Measurements from ENCODE around the gene PANX2. TPM values are rescaled to one million over a fixed set of nuclear protein-coding genes. Genes with fewer than 3 reads are reported as not detected.
"Not testable (repeated sequence)": the region's sequence is repeated elsewhere in the genome, so short reads cannot be mapped to it uniquely, and the experiment has no call there.

PANX2 gene
- total RNA-seq, 2 donors from 2014 or later = 3.8 to 8.0 TPM

DNA sequence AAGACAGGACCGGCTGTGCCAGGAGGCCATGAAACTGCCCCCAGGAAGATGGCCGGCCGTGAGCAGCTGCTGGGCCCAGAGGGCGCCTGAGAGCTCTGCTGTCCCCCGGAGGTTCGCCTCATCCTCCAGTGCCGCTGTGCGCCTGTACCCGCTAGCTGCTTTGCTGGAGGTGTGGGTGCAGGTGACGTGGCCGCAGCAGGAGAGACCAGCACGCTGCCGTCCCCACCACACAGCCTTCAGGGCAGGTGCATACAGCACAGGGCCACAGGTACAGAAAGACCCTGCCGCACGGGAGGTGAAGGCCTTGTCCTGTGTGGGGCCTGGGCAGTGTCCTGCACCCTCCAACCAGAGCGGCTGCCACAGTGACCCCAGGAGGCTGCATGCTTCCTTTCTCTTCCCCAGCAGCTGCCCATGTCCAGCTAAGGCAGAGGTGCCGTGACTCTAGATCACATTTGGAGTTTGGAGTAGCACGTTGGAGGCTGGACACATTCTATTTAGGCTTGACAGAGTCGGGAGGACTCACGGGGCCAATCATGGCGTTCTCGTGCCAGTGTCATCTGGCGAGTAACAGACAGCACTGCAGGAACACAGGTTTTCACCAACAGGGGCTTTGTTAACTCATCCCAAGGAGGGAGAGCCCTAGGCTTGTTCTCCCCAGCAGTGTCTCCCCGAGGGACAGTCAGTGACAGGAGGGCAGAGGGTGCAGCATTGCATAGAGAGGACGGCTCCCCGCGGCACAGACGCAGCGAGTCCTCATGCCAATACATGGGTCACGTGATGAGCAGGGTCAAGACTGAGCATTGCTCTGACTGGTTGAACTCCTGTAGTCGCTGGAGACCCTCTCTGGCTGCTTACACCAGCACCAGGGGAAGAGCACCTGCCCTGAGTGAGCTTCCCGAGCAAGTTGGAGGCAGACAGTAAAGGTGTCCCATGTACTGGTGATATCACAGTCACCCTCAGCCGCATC is 18.7 kb upstream of the PANX2 start:
- no peak for DNase-seq
- Mint-ChIP-seq H3K9me3 (no peaks in the 10 kb centered on the region), H3K27me3 (ENCODE audit: low read depth) (no peaks in the 10 kb centered on the region), H3K4me1 (ENCODE audit: low read depth) (no peaks in the 10 kb centered on the region), H3K4me3 (no peak overlapping the region), H3K36me3 (ENCODE audit: insufficient read depth in 2 of 2) (no peaks in the 10 kb centered on the region), H3K27ac (no peak overlapping the region)
- no peak for ATAC-seq (replicated peaks in 1 of 2)

DNA sequence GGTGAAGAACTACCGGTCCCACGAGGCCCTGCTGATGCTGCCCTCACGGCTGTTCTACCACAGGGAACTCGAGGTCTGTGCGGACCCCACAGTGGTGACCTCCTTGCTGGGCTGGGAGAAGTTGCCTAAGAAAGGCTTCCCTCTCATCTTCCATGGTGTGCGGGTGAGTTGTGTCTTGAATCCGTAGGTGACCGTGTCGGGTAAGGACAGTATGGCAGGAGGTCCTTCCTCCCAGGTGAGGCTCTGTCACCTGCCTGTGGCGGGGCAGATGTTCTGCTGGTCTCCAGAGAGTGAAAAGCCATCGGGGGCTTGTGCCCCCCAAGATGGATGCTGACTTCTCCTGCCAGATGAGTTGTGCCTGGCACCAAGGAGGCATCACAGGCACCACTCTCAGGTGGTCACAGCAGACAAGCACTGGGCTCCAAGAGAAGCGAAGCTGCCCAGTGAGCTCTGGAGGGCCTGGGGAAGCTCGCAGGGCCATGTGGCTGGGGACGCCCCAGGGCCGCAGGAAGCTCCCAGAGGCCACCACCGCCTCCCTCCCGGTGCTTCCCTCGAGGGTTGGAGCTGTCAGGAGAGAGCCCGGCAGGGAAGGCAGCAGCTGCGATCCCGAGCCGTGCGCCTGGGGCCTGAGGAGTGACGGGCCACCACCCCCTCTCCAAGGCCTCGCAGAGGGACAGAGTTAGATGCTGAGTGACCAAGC is 17.3 kb upstream of the PANX2 start:
- Mint-ChIP-seq H3K4me1 (ENCODE audit: low read depth) (no peaks in the 10 kb centered on the region), H3K36me3 (ENCODE audit: insufficient read depth in 2 of 2) (no peaks in the 10 kb centered on the region), H3K4me3 (no peak overlapping the region), H3K27me3 (ENCODE audit: low read depth) (no peaks in the 10 kb centered on the region), H3K9me3 (no peaks in the 10 kb centered on the region), H3K27ac (no peak overlapping the region)
- DNase-seq = no peak
- ATAC-seq (replicated peaks in 1 of 2) = no peak

DNA sequence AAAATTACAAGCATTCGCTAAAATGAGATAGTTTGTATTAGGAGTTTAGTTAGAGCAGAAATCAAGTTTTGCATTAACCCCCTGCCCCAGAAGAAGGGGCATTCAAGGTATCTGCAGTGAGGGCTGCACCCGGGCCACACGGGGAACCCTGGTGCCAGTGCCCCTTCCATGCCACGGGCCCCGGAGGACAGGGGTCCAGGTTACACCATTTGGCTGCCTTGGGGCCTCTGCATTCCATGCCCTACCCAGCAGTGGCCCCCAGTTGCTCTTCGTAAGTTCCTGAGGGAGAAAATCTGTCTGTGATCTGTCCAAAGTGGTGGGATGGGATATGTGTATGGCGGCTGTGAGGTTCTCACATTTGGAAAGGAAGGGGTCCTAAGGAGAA is 16.8 kb upstream of the PANX2 start:
- ATAC-seq (replicated peaks in 1 of 2) (no peak), DNase-seq (no peak)
- Mint-ChIP-seq H3K9me3 (no peaks in the 10 kb centered on the region), H3K4me3 (no peak overlapping the region), H3K27me3 (ENCODE audit: low read depth) (no peaks in the 10 kb centered on the region), H3K4me1 (ENCODE audit: low read depth) (no peaks in the 10 kb centered on the region), H3K36me3 (ENCODE audit: insufficient read depth in 2 of 2) (no peaks in the 10 kb centered on the region), H3K27ac (no peak overlapping the region)

DNA sequence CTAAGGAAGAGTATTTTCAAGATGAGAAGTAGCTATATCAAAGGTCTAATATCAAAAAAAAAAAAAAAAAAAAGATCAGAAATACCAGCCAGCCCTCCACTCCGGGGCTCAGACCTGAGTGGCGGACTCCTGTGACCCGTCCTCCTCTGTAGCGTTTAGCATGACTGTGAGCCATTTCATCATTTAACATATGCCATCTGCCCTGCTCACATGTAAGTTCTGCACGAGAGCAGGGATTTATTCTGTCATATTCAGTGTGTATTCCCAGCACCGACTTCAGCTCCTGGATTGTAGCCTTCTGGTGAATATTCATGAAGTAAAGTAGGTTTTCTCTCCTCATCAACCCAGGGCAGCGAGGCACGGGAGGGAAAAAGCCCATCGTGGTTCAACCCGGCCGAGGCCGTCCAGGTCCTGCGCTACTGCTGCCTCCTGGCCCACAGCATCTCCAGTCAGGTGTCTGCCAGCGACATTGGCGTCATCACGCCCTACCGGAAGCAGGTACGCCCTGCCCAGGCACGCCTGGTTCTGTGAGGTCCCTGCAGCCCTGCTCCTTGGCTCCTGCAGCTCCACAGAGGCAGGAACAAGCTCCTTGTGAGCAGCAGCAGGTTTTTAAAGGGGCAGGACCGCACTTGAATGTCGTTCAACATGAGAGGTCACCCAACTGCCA is 12.7 kb upstream of the PANX2 start:
- no peaks in the 10 kb centered on the region for H3K9me3 Mint-ChIP-seq
- no peak overlapping the region for H3K27ac Mint-ChIP-seq
- no peak for ATAC-seq (replicated peaks in 1 of 2)
- no peaks in the 10 kb centered on the region for H3K36me3 Mint-ChIP-seq (ENCODE audit: insufficient read depth in 2 of 2)
- H3K4me3 Mint-ChIP-seq = no peak overlapping the region
- H3K27me3 Mint-ChIP-seq (ENCODE audit: low read depth) = no peaks in the 10 kb centered on the region
- no peak for DNase-seq
- H3K4me1 Mint-ChIP-seq (ENCODE audit: low read depth) = no peaks in the 10 kb centered on the region

DNA sequence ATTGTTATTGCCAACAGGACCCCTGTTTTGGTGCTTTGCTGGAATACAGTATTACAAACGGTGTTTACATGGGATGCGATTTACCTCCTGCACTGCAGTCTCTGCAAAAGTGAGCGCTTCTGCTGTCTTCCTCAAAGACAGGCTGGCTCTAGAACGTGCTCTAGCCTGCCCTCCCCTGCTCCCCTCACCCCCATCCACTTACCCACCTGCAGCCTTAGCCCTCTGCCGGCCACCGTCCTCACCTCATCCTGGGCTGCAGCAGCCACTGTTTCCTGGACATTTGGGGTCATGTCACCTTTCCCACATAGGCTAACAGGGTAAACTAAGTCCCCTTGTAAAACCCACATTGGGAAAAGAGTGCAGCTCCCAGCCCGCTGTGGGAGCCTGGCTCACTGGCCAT is 9.6 kb upstream of the PANX2 start:
- peaks cover 5% of the 10 kb centered on the region for H3K27me3 Mint-ChIP-seq (ENCODE audit: low read depth)

DNA sequence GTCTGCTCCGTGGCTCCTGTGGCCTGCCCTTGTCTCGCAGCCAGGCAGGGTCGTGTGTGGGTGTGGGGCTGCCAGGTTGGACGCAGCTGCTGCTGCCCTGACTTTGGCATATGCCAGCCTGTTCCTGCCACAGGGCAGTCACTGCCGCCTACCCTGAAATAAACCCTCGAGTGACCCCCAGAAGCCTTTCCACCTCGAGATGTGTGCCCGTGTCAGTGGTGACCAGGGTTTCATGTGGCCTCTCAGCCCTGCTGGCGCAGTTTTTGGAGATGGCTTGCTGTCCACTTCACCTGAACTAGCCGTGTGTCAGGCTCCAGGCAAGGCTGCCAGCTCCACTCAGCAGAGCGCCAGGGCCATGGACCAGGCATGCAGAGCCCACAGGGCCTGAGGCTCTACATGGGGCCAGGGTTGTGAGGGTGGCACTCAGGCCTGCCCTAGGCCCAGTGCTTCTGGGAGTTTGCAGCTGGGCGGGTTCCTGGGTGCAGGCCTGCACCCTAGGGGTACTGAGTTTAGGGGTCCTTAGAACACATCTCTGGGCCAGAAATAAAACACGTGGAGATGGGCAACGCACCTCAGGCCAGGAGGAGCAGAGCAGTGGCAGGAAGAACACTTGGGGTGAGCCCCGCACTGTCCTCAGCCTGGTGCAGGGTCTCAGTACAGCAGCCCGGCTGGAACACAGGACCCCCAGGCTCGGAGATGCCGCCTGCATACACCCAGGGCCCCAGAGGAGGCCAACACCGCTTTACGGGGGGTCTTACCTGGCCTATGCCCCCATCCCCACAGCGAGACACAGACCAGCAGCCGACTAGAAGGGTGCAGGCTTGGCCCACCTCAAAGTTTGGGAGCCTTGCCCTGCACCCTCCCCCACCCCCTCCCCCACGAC is 8.8 kb upstream of the PANX2 start:
- H3K27me3 Mint-ChIP-seq (ENCODE audit: low read depth) = peaks cover 5% of the 10 kb centered on the region
- H3K36me3 Mint-ChIP-seq (ENCODE audit: insufficient read depth in 2 of 2) = peaks cover 0 to 2% of the 10 kb centered on the region in 2 donors
- H3K4me3 Mint-ChIP-seq = no peak overlapping the region
- DNase-seq (no peak), ATAC-seq (replicated peaks in 1 of 2) (no peak)
- no peak overlapping the region for H3K27ac Mint-ChIP-seq
- no peaks in the 10 kb centered on the region for H3K4me1 Mint-ChIP-seq (ENCODE audit: low read depth)
- peaks cover 0 to 2% of the 10 kb centered on the region in 2 donors for H3K9me3 Mint-ChIP-seq

More for the DNA sequence above, 9.6 kb upstream of the PANX2 start:
- peaks cover 0 to 2% of the 10 kb centered on the region in 2 donors for H3K36me3 Mint-ChIP-seq (ENCODE audit: insufficient read depth in 2 of 2)
- H3K27ac Mint-ChIP-seq = no peak overlapping the region
- DNase-seq (no peak), ATAC-seq (replicated peaks in 1 of 2) (no peak)
- H3K9me3 Mint-ChIP-seq = no peaks in the 10 kb centered on the region
- H3K4me1 Mint-ChIP-seq (ENCODE audit: low read depth) = no peaks in the 10 kb centered on the region
- H3K4me3 Mint-ChIP-seq = no peak overlapping the region

DNA sequence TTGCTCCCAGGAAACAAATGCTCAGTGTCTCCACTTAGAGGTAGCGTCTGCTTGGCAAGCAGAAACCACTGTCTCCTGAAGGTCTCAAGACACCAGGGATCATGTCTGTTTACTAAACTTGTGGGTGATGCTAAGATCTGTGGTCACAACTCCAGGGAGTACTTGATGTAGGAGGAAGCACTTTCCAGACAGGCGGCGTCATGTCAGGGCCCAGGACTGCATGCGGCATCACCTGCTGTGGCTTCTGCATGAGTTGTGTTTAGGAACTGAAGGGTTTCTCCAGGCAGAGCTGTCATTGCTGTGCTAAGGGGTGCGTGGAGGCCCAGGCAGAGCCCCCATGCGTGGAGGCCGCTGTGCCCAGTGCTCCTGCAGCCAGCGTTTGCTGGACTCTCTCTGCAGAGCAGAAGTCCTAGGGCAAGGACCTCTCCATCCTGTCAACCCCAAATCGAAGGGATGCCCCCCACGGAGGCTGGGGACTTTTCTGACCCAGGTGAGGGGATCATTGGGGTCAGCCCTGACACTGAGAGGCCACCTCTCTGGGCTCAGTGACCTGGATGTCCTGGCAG is 8.1 kb upstream of the PANX2 start:
- Mint-ChIP-seq H3K36me3 (ENCODE audit: insufficient read depth in 2 of 2) (peaks cover 0 to 2% of the 10 kb centered on the region in 2 donors), H3K27me3 (ENCODE audit: low read depth) (peaks cover 6% of the 10 kb centered on the region), H3K4me1 (ENCODE audit: low read depth) (no peaks in the 10 kb centered on the region), H3K9me3 (peaks cover 0 to 2% of the 10 kb centered on the region in 2 donors), H3K4me3 (no peak overlapping the region), H3K27ac (no peak overlapping the region)
- DNase-seq = no peak
- ATAC-seq (replicated peaks in 1 of 2) = no peak

DNA sequence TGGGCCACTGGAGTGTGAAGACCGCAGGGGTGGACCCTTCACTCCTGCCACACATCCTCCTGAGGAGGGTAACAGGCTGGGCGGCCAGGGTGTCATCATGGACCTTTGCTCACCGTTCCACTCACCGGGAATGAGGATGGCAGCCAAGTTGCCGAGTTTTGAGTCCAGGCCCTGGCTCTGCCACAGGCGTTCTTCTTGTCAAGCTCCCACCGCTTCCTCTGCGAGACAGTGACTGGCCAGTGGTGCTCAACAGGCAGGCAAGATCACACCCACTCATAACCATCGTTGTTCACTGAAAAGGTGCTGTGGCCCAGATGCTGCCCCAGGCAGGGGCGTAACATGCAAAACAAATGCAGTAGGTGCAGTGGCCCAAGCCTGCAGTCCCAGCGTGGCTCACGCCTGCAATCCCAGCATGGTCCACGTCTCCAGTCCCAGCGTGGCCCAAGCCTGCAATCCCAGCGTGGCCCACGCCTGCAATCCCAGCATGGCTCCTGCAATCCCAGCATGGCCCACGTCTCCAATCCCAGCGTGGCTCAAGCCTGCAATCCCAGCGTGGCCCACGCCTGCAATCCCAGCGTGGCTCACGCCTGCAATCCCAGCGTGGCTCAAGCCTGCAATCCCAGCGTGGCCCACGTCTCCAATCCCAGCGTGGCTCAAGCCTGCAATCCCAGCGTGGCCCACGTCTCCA is 5.0 kb upstream of the PANX2 start:
- H3K4me3 Mint-ChIP-seq = no peak overlapping the region
- peaks cover 0 to 2% of the 10 kb centered on the region in 2 donors for H3K9me3 Mint-ChIP-seq
- peaks cover 25% of the 10 kb centered on the region for H3K27me3 Mint-ChIP-seq (ENCODE audit: low read depth)
- H3K4me1 Mint-ChIP-seq (ENCODE audit: low read depth) = peaks cover 6% of the 10 kb centered on the region
- ATAC-seq (replicated peaks in 1 of 2) (no peak), DNase-seq (no peak)
- H3K36me3 Mint-ChIP-seq (ENCODE audit: insufficient read depth in 2 of 2) = peaks cover 0 to 2% of the 10 kb centered on the region in 2 donors
- no peak overlapping the region for H3K27ac Mint-ChIP-seq

DNA sequence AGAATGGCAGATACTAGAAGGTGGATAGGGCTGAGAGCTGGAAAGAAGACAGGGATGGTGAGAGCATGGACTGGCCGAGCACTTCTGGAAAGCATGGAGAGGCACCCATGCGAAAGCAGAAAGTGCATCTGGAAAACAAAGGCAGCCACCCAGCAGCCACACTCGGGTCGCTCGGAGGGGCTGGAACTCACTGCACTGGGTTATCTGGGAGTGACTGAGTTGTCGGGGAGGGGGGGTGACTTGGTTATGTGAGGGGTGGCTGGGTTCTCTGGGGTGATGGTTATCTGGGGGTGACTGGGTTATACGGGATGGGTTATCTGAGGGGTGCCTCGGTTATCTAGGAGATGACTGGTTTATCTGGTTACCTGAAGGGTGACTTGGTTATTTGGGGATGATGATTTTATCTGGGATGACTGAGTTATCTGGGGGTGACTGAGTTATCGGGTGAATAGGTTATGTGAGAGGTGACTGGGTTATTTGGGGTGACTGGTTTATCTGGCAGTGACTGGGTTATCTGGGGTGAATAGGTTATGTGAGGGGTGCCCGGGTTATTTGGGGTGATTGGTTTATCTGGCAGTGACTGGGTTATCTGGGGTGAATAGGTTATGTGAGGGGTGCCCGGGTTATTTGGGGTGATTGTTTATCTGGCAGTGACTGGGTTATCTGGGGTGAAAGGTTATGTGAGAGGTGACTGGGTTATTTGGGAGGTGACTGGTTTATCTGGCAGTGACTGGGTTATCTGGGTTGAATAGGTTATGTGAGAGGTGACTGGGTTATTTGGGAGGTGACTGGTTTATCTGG is 2.6 kb upstream of the PANX2 start:
- DNase-seq (no peak), ATAC-seq (replicated peaks in 1 of 2) (no peak)
- Mint-ChIP-seq H3K4me3 (no peak overlapping the region), H3K27me3 (ENCODE audit: low read depth) (peaks cover 42% of the 10 kb centered on the region), H3K36me3 (ENCODE audit: insufficient read depth in 2 of 2) (peaks cover 0 to 4% of the 10 kb centered on the region in 2 donors), H3K4me1 (ENCODE audit: low read depth) (peaks cover 6% of the 10 kb centered on the region), H3K27ac (no peak overlapping the region), H3K9me3 (peaks cover 0 to 2% of the 10 kb centered on the region in 2 donors)

DNA sequence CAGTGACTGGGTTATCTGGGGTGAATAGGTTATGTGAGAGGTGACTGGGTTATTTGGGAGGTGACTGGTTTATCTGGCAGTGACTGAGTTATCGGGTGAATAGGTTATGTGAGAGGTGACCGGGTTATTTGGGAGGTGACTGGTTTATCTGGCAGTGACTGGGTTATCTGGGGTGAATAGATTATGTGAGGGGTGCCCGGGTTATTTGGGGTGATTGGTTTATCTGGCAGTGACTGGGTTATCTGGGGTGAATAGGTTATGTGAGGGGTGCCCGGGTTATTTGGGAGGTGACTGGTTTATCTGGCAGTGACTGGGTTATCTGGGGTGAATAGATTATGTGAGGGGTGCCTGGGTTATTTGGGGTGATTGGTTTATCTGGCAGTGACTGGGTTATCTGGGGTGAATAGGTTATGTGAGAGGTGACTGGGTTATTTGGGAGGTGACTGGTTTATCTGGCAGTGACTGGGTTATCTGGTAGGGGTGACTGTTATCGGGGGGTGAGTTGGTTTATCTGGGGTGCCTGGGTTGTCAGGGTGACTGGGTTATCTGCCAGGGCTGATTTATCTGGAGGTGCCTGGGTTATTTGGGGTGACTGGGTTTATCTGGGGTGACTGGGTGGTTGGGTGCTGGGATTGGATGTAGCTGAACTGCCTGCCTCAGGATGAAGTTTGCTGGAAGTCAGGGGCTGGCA is 1.9 kb upstream of the PANX2 start:
- H3K4me1 Mint-ChIP-seq (ENCODE audit: low read depth); ATAC-seq (replicated peaks in 1 of 2); H3K9me3 Mint-ChIP-seq; DNase-seq; H3K36me3 Mint-ChIP-seq (ENCODE audit: insufficient read depth in 2 of 2); H3K27ac Mint-ChIP-seq: not testable (repeated sequence)
- peaks cover 44% of the 10 kb centered on the region for H3K27me3 Mint-ChIP-seq (ENCODE audit: low read depth)
- peak overlapping the region; percentile 67 to 83 for H3K4me3 Mint-ChIP-seq

Data from activated T-cell treated with anti-CD3 and anti-CD28 coated beads, Interleukin-2, amount 50 U/mL, for 72 hours (primary cell).